Measurements from ENCODE around the gene ITPR2.
A peak's percentile ranks its signal among the peaks of the same experiment; 100 is the strongest.

ITPR2 gene
- long read RNA-seq, partial matches to known transcripts = 25 of 34 reads
- long read RNA-seq, other reads (novel, unspliced or antisense) = 9 of 34 reads

DNA sequence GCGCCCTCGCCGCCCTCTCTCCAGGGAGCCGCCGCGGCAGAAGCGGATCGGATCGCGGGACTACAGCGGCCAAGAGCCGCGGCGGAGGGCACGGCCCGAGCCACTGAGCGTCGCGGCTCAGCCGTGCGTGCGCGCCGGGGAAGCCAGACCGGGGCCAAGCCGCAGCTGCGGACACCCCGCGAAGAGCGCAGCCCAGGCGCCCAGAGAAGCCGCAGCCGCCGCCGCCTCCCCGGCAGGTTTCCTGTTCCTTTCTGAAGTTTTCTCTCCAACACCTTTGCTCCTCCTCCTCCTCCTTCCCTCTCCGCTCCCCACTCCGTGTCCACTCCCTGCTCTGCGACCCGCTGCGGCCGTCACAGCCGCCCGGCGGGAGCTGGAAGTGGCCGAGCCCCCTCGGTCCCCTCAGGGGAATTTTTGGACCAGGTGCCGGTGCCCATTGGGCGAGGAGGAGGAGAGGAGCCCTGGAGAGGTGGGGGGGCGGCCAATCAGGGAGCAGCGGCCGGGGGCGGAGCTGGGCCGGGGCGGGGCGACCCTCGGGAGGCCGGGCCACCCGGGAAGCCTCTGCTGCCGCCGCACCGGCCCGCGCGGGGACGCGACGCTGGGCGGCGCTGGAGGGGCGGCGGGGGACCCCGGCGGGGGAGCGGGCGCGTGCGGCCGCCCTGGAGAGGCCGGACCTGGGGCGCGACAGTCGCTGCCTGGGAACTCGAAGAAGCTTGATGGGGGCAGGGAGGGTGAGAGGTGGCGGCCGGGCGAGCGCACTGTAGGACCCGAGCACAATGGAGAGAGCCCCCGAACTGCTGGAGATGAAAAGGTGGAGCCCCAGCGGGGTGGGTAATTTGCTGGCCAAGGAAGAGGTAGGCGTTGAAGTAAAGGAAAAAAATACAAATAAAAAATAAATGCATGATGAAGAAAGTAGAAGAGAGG is at the start of gene ITPR2:
ITPR2 (minus strand) TSS at position 373 of the 921 bp plus-strand sequence. CDS start 413 bp downstream, outside the sequence.
- Histone ChIP-seq H3K27ac (replicated peaks) (peak within 1 kb of the TSS; percentile 85), H3K27me3 (ENCODE audit: insufficient read depth, poor library complexity, severe bottlenecking) (no peaks in the 10 kb centered on the region), H3K4me3 (replicated peaks; ENCODE audit: insufficient read depth, low read length) (peak within 1 kb of the TSS; percentile 84)
- TF ChIP-seq SPI1 (IDR thresholded peaks at IDR 0.05; ENCODE audit: borderline replicate concordance, low read depth) (no peak), POLR2AphosphoS5 (IDR thresholded peaks at IDR 0.05; ENCODE audit: low read depth) (peak; percentile 79; the same call in 1 of the 2 replicates)
- TF ChIP-seq, protein P1, sequence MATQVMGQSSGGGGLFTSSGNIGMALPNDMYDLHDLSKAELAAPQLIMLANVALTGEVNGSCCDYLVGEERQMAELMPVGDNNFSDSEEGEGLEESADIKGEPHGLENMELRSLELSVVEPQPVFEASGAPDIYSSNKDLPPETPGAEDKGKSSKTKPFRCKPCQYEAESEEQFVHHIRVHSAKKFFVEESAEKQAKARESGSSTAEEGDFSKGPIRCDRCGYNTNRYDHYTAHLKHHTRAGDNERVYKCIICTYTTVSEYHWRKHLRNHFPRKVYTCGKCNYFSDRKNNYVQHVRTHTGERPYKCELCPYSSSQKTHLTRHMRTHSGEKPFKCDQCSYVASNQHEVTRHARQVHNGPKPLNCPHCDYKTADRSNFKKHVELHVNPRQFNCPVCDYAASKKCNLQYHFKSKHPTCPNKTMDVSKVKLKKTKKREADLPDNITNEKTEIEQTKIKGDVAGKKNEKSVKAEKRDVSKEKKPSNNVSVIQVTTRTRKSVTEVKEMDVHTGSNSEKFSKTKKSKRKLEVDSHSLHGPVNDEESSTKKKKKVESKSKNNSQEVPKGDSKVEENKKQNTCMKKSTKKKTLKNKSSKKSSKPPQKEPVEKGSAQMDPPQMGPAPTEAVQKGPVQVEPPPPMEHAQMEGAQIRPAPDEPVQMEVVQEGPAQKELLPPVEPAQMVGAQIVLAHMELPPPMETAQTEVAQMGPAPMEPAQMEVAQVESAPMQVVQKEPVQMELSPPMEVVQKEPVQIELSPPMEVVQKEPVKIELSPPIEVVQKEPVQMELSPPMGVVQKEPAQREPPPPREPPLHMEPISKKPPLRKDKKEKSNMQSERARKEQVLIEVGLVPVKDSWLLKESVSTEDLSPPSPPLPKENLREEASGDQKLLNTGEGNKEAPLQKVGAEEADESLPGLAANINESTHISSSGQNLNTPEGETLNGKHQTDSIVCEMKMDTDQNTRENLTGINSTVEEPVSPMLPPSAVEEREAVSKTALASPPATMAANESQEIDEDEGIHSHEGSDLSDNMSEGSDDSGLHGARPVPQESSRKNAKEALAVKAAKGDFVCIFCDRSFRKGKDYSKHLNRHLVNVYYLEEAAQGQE (IDR thresholded peaks at IDR 0.05; ENCODE audit: insufficient replicate concordance, low read depth) = peak; percentile 41
- TF ChIP-seq, protein P2, sequence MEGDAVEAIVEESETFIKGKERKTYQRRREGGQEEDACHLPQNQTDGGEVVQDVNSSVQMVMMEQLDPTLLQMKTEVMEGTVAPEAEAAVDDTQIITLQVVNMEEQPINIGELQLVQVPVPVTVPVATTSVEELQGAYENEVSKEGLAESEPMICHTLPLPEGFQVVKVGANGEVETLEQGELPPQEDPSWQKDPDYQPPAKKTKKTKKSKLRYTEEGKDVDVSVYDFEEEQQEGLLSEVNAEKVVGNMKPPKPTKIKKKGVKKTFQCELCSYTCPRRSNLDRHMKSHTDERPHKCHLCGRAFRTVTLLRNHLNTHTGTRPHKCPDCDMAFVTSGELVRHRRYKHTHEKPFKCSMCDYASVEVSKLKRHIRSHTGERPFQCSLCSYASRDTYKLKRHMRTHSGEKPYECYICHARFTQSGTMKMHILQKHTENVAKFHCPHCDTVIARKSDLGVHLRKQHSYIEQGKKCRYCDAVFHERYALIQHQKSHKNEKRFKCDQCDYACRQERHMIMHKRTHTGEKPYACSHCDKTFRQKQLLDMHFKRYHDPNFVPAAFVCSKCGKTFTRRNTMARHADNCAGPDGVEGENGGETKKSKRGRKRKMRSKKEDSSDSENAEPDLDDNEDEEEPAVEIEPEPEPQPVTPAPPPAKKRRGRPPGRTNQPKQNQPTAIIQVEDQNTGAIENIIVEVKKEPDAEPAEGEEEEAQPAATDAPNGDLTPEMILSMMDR (IDR thresholded peaks at IDR 0.05; ENCODE audit: insufficient read depth, low read length) = no peak
- DNase-seq (ENCODE audit: low read depth in 1 of 2, low spot score in 1 of 2) = peak; percentile 57 to 92

DNA sequence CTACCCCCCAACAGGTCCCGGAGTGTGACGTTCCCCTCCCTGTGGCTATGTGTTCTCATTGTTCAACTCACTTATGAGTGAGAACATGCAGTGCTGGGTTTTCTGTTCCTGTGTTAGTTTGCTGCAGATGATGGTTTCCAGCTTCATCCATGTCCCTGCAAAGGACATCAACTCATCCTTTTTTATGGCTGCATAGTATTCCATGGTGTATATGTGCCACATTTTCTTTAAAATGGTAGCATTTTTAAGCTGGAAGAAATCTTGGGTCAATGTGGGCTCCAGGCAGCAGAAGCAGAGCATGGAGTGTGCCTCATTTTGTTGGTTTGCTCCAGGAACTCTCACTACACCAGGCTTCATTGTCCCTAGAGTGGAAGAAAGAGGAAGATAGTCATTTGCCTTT is 47.6 kb upstream of the ITPR2 start:
- no peak overlapping the region for H3K27ac ChIP-seq (replicated peaks)
- TF ChIP-seq POLR2AphosphoS5 (IDR thresholded peaks at IDR 0.05; ENCODE audit: low read depth) = no peak
- TF ChIP-seq, protein P2 (IDR thresholded peaks at IDR 0.05; ENCODE audit: insufficient read depth, low read length) = no peak

DNA sequence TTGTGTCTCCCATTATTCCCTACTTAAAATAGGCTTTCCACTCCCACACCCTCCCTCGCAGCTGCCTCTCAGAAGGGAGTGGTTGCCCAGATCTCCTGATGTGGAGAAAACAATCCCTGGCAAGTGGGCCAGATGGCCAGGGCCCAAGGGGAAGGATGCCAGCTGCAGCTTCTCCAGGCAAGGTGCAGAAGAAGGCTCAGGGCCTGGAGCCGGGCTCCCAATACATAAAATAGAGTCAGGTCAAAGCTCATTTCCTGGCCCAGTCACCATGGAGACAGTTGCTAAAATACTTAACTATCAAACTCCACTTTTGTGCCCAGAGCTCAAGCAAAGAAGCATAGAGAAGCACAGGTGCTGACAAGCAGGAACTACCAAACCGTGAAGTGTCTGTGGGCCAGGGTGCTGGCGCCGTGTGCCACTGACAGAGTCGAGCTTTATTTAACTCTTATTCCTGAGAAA is 45.7 kb upstream of the ITPR2 start:
- TF ChIP-seq POLR2AphosphoS5 (IDR thresholded peaks at IDR 0.05; ENCODE audit: low read depth) (no peak; the same call in 1 of the 2 replicates), GABPA (IDR thresholded peaks at IDR 0.05; ENCODE audit: low read depth) (no peak), SPI1 (IDR thresholded peaks at IDR 0.05; ENCODE audit: borderline replicate concordance, low read depth) (no peak)
- TF ChIP-seq, protein P2 (IDR thresholded peaks at IDR 0.05; ENCODE audit: insufficient read depth, low read length) = no peak
- TF ChIP-seq, protein P1 (IDR thresholded peaks at IDR 0.05; ENCODE audit: insufficient replicate concordance, low read depth) = no peak
- H3K27ac ChIP-seq (replicated peaks) = peak overlapping the region; percentile 4
- DNase-seq (ENCODE audit: low read depth in 1 of 2, low spot score in 1 of 2) = no peak
- H3K27me3 ChIP-seq (ENCODE audit: insufficient read depth, poor library complexity, severe bottlenecking) = no peaks in the 10 kb centered on the region
- H3K4me3 ChIP-seq (replicated peaks; ENCODE audit: insufficient read depth, low read length) = no peak overlapping the region

More for the DNA sequence above, 47.6 kb upstream of the ITPR2 start:
- Histone ChIP-seq H3K27me3 (ENCODE audit: insufficient read depth, poor library complexity, severe bottlenecking) (no peaks in the 10 kb centered on the region), H3K4me3 (replicated peaks; ENCODE audit: insufficient read depth, low read length) (no peak overlapping the region)
- DNase-seq (ENCODE audit: low read depth in 1 of 2, low spot score in 1 of 2) = no peak

All from HL-60 (cell line).